CD14-positive monocyte (primary cell): Measurements from ENCODE around the gene HLA-DOA. TPM values are rescaled to one million over a fixed set of nuclear protein-coding genes. Genes with fewer than 3 reads are reported as not detected.

ENCODE experiments used
- DNase-seq, 3 donors: peaks; one replicate each; pipeline ENCODE4 v3.0.0-alpha.2; 2011 to 2022
- H2AFZ ChIP-seq: 2 replicates; pipeline ENCODE4 v1.6.0; 2012; ENCODE audit warnings: mild to moderate bottlenecking, low read depth, low read length, inconsistent platforms; ENCODE audit not compliant: insufficient read depth, poor library complexity, severe bottlenecking
- H3K27ac ChIP-seq, 2 donors: 1 replicate in 1 of 2; 2 replicates in 1 of 2; pipeline ENCODE4 v1.5.1; 2012 to 2013; ENCODE audit warnings: low read length in 2 of 2, control low read depth in 1 of 2, inconsistent platforms in 1 of 2, low read depth in 1 of 2, mild to moderate bottlenecking in 1 of 2
- H3K27me3 ChIP-seq, 2 donors: one replicate each; pipeline versions ENCODE4 v1.6.0 to v1.6.1; 2011 to 2013; ENCODE audit warnings: low read length in 2 of 2; ENCODE audit not compliant: control insufficient read depth in 2 of 2, insufficient read depth in 2 of 2
- H3K36me3 ChIP-seq, 2 donors: replicated peaks in 1 of 2; 1 replicate in 1 of 2; 2 replicates in 1 of 2; pipeline versions ENCODE4 v1.5.1 to v1.6.1; 2012 to 2013; ENCODE audit warnings: low read length in 2 of 2, control low read depth in 1 of 2, inconsistent platforms in 1 of 2, mild to moderate bottlenecking in 1 of 2; ENCODE audit not compliant: insufficient read depth in 2 of 2, control insufficient read depth in 1 of 2
- H3K4me1 ChIP-seq, 2 donors: 1 replicate in 1 of 2; 2 replicates in 1 of 2; pipeline versions ENCODE4 v1.5.1 to v1.6.1; 2012 to 2013; ENCODE audit warnings: low read length in 2 of 2, control low read depth in 1 of 2, inconsistent platforms in 1 of 2, mild to moderate bottlenecking in 1 of 2, moderate library complexity in 1 of 2; ENCODE audit not compliant: insufficient read depth in 2 of 2, control insufficient read depth in 1 of 2
- H3K4me2 ChIP-seq: replicated peaks from 2 replicates; pipeline ENCODE3; 2012; ENCODE audit warnings: low read length, moderate library complexity, mild to moderate bottlenecking; ENCODE audit not compliant: poor library complexity, severe bottlenecking; ENCODE audit errors: extremely low read depth
- H3K4me3 ChIP-seq, 3 experiments: fragments of 200-600 bp in 1 of 3; sonication (generic) in 1 of 3; replicated peaks in 1 of 3; 1 replicate in 2 of 3; 2 replicates in 1 of 3; pipeline ENCODE4 v1.5.1; 2011 to 2013; ENCODE audit warnings: low read length in 3 of 3, mild to moderate bottlenecking in 3 of 3, control low read depth in 2 of 3, low read depth in 2 of 3, inconsistent platforms in 1 of 3, moderate library complexity in 1 of 3
- H3K79me2 ChIP-seq: 2 replicates; pipeline ENCODE4 v1.6.0; 2012; ENCODE audit warnings: mild to moderate bottlenecking, control low read depth, inconsistent platforms, low read length, moderate library complexity; ENCODE audit not compliant: insufficient read depth
- H3K9ac ChIP-seq: 2 replicates; pipeline ENCODE4 v1.6.0; 2017; ENCODE audit warnings: low read length, mild to moderate bottlenecking; ENCODE audit not compliant: insufficient read depth, poor library complexity, severe bottlenecking
- H3K9me3 ChIP-seq, 2 donors: replicated peaks in 1 of 2; 1 replicate in 1 of 2; 2 replicates in 1 of 2; pipeline versions ENCODE4 v1.5.1 to v1.6.1; 2012 to 2013; ENCODE audit warnings: low read length in 2 of 2, control low read depth in 1 of 2; ENCODE audit not compliant: control insufficient read depth in 1 of 2, insufficient read depth in 1 of 2
- H4K20me1 ChIP-seq: 2 replicates; pipeline ENCODE4 v1.6.0; 2012; ENCODE audit warnings: mild to moderate bottlenecking, low read length, control low read depth, moderate library complexity; ENCODE audit not compliant: insufficient read depth
- H3K27ac Mint-ChIP-seq, 7 donors: one replicate each; pipeline ENCODE4 v1.8.0; 2020; ENCODE audit warnings: mild to moderate bottlenecking in 7 of 7, mixed read lengths in 7 of 7, moderate library complexity in 6 of 7, inconsistent platforms in 2 of 7
- H3K27me3 Mint-ChIP-seq, 3 donors: one replicate each; pipeline ENCODE4 v1.8.0; 2021 to 2022; ENCODE audit warnings: low read depth in 3 of 3, mild to moderate bottlenecking in 3 of 3, mixed read lengths in 3 of 3, moderate library complexity in 3 of 3, inconsistent platforms in 1 of 3
- H3K36me3 Mint-ChIP-seq, 2 donors: one replicate each; pipeline ENCODE4 v1.8.0; 2020; ENCODE audit warnings: mixed read lengths in 2 of 2, inconsistent platforms in 1 of 2, mild to moderate bottlenecking in 1 of 2
- H3K4me1 Mint-ChIP-seq: one replicate; pipeline ENCODE4 v1.8.0; 2020; ENCODE audit warnings: mild to moderate bottlenecking, mixed read lengths
- H3K4me3 Mint-ChIP-seq, 2 donors: one replicate each; pipeline ENCODE4 v1.8.0; 2020; ENCODE audit warnings: mild to moderate bottlenecking in 2 of 2, mixed read lengths in 2 of 2, moderate library complexity in 1 of 2
- H3K9me3 Mint-ChIP-seq, 7 donors: one replicate each; pipeline ENCODE4 v1.8.0; 2020 to 2022; ENCODE audit warnings: mixed read lengths in 7 of 7, mild to moderate bottlenecking in 6 of 7, moderate library complexity in 6 of 7, inconsistent platforms in 2 of 7
- WGBS: methylation state at CpG from one replicate; pipeline ENCODE4 v1.1.5; 2013; ENCODE audit warnings: missing lambda C conversion rate; ENCODE audit not compliant: insufficient coverage; 5-methylcytosine and 5-hydroxymethylcytosine counted together
- intact Hi-C, 2 donors: fragments of 100-400 bp; cut with micrococcal nuclease; formaldehyde crosslinking; loops; one replicate each; pipeline versions ENCODE4 v1.15.0 to v1.15.1; 2023
- polyA plus RNA-seq, 3 donors: library from polyadenylated mRNA; depleted of rRNA in 1 of 3; unstranded in 2 of 3; stranded (reverse) in 1 of 3; fragments of 300-500 nt in 2 of 3; fragments of >200 nt in 1 of 3; fragmentation: Illumina TruSeq in 2 of 3; gene quantifications; 1 replicate in 2 of 3; 2 replicates in 1 of 3; pipeline ENCODE4 v1.2.3, GENCODE V29; 2012 to 2021
- TF ChIP-seq, protein P1 (sequence below): fragments of 200-600 bp; IDR thresholded peaks from one replicate; pipeline ENCODE4 v1.8.0; 2022; ENCODE audit warnings: antibody characterized with exemption, mild to moderate bottlenecking

Gene HLA-DOA
- polyA plus RNA-seq, 3 donors, result 2.8 to 15.4 (median 9.1) TPM

DNA sequence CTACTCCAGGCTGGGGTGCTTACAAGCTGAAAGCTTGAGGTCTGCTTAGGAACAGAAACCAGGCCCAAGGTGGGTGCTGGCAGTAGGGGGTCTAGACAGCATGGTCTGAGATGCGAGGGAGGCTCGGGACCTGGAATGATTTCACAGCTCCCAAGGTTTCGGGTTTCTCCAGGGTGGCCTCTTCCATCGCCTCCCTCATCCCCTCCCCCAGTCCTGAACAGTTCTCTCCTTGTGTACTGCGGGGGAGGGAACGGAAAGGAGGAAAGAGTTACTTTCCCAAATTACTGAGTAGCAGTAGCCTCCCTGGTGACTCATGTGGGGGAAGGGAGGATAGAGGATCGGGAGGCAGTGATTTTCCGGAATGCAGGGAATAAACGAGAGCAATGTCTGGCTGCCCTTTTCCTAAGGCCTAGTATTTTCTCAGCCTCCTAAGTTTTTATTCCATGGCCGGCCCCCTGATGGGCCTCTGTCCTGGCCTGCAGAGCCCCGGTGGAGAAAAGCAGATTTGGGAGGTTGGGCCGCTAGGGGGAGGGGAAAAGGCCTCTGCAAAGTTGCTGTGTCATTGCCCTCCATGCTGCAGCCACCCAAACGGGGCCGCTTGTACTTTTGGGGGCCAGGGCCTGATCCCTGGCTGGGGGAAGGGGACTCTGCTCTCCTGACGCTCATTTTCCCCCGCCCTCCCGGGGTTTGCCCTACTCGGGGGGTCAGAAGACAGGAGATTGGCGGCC is 39.5 kb downstream of the HLA-DOA start:
- Mint-ChIP-seq H3K4me1 (peaks cover 47% of the 10 kb centered on the region), H3K9me3 (peaks cover 0 to 9% (median 0%) of the 10 kb centered on the region in 7 donors), H3K4me3 (peak overlapping the region; percentile 98 to 100), H3K36me3 (peaks cover 20 to 31% of the 10 kb centered on the region in 2 donors), H3K27me3 (peaks cover 0 to 10% (median 2%) of the 10 kb centered on the region in 3 donors), H3K27ac (peak overlapping the region; percentile 98 to 100 (median 99))
- Histone ChIP-seq H3K4me1 (peaks cover 36 to 43% of the 10 kb centered on the region in 2 donors), H3K27ac (peak overlapping the region; percentile 95 to 97), H3K27me3 (no peaks in the 10 kb centered on the region), H2AFZ (peak overlapping the region; percentile 58), H3K4me3 (peak overlapping the region; percentile 93 to 96 (median 93)), H3K79me2 (peaks cover 89% of the 10 kb centered on the region), H3K4me2 (peak overlapping the region; percentile 99), H3K9me3 (no peaks in the 10 kb centered on the region), H3K9ac (peak overlapping the region; percentile 79), H4K20me1 (peaks cover 28% of the 10 kb centered on the region), H3K36me3 (peaks cover 7 to 15% of the 10 kb centered on the region in 2 donors)
- WGBS, result 0% methylated on average over 9 of the region's 19 CpGs
- intact Hi-C loops, result loop anchor here (1.0 to 5.0 kb wide), 5 partner anchors 15 to 128 kb away; partner anchors contain the start of genes HLA-DMA (in 1 of the 2) and PSMB8 (in 1 of the 2)
- peak; percentile 57 to 76 (median 61) for DNase-seq
- TF ChIP-seq, protein P1, sequence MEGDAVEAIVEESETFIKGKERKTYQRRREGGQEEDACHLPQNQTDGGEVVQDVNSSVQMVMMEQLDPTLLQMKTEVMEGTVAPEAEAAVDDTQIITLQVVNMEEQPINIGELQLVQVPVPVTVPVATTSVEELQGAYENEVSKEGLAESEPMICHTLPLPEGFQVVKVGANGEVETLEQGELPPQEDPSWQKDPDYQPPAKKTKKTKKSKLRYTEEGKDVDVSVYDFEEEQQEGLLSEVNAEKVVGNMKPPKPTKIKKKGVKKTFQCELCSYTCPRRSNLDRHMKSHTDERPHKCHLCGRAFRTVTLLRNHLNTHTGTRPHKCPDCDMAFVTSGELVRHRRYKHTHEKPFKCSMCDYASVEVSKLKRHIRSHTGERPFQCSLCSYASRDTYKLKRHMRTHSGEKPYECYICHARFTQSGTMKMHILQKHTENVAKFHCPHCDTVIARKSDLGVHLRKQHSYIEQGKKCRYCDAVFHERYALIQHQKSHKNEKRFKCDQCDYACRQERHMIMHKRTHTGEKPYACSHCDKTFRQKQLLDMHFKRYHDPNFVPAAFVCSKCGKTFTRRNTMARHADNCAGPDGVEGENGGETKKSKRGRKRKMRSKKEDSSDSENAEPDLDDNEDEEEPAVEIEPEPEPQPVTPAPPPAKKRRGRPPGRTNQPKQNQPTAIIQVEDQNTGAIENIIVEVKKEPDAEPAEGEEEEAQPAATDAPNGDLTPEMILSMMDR, result peak; percentile 46

- peak overlapping the region; percentile 99 for H3K4me2 ChIP-seq
- Mint-ChIP-seq H3K27me3 (peaks cover 0 to 10% (median 2%) of the 10 kb centered on the region in 3 donors), H3K4me3 (peak overlapping the region; percentile 98 to 100), H3K9me3 (peaks cover 0 to 9% (median 0%) of the 10 kb centered on the region in 7 donors), H3K36me3 (peaks cover 15 to 23% of the 10 kb centered on the region in 2 donors), H3K27ac (peak overlapping the region; percentile 98 to 100 (median 99)), H3K4me1 (peaks cover 45% of the 10 kb centered on the region)
- H3K36me3 ChIP-seq, result peaks cover 0 to 8% of the 10 kb centered on the region in 2 donors
- intact Hi-C loops, result loop anchor here in 1 of 2 donors (2.0 kb wide), 1 partner anchor 16 kb away; the partner anchor contains the start of gene HLA-DMA
- DNase-seq, result peak; percentile 41 to 71 (median 44)
- H3K27ac ChIP-seq, result peak overlapping the region; percentile 95 to 97
- peaks cover 21% of the 10 kb centered on the region for H4K20me1 ChIP-seq
- TF ChIP-seq, protein P1, result no peak
- whole genome bisulfite sequencing, result 0% methylated on average over 26 of the region's 40 CpGs
- peaks cover 32 to 42% of the 10 kb centered on the region in 2 donors for H3K4me1 ChIP-seq
- H3K4me3 ChIP-seq, result peak overlapping the region; percentile 93 to 96 (median 93)
- peaks cover 89% of the 10 kb centered on the region for H3K79me2 ChIP-seq
- peak overlapping the region; percentile 79 for H3K9ac ChIP-seq
- peak overlapping the region; percentile 86 for H2AFZ ChIP-seq
- H3K27me3 ChIP-seq, result no peaks in the 10 kb centered on the region
- H3K9me3 ChIP-seq, result no peaks in the 10 kb centered on the region
These were observed 40.3 kb downstream of the HLA-DOA start for GRCh38 chr6:32968867-32969684.
